PFSK-1 (cell line): ENCODE results near the gene POLA2.

Experiments
- FOXP2 ChIP-seq: optimal IDR thresholded peaks from 2 replicates; pipeline ENCODE3; 2011; ENCODE audit warnings: borderline replicate concordance, control low read depth, inconsistent platforms; ENCODE audit not compliant: insufficient read depth; ENCODE audit errors: extremely low read length, extremely low read depth
- POLR2AphosphoS5 ChIP-seq: IDR thresholded peaks from 2 replicates; pipeline ENCODE4 v1.6.1; 2012; ENCODE audit warnings: low read depth, mild to moderate bottlenecking, control low read depth, low read length, moderate library complexity
- SIN3A ChIP-seq: IDR thresholded peaks from 2 replicates; pipeline ENCODE4 v1.6.1; 2012; ENCODE audit warnings: mild to moderate bottlenecking, low read length, moderate library complexity, borderline replicate concordance; ENCODE audit not compliant: insufficient read depth
- TAF1 ChIP-seq: IDR thresholded peaks from 2 replicates; pipeline ENCODE4 v1.6.1; 2012; ENCODE audit warnings: low read length, control low read depth, borderline replicate concordance; ENCODE audit not compliant: insufficient read depth
- TF ChIP-seq, protein P1 (sequence below), 2 experiments: IDR thresholded peaks; 2 replicates each; pipeline versions ENCODE4 v1.6.1 to v1.8.0; 2011 to 2012; ENCODE audit warnings: low read depth in 2 of 2, low read length in 2 of 2, control low read depth in 1 of 2, inconsistent platforms in 1 of 2, mild to moderate bottlenecking in 1 of 2, moderate library complexity in 1 of 2; ENCODE audit not compliant: insufficient read depth in 1 of 2

Gene POLA2

GRCh38 chr11:65295571-65296341 is 34.0 kb downstream of the POLA2 start:
- TF ChIP-seq FOXP2: no peak
- TF ChIP-seq SIN3A: no peak
- no peak for TF ChIP-seq TAF1
- TF ChIP-seq, protein P1, sequence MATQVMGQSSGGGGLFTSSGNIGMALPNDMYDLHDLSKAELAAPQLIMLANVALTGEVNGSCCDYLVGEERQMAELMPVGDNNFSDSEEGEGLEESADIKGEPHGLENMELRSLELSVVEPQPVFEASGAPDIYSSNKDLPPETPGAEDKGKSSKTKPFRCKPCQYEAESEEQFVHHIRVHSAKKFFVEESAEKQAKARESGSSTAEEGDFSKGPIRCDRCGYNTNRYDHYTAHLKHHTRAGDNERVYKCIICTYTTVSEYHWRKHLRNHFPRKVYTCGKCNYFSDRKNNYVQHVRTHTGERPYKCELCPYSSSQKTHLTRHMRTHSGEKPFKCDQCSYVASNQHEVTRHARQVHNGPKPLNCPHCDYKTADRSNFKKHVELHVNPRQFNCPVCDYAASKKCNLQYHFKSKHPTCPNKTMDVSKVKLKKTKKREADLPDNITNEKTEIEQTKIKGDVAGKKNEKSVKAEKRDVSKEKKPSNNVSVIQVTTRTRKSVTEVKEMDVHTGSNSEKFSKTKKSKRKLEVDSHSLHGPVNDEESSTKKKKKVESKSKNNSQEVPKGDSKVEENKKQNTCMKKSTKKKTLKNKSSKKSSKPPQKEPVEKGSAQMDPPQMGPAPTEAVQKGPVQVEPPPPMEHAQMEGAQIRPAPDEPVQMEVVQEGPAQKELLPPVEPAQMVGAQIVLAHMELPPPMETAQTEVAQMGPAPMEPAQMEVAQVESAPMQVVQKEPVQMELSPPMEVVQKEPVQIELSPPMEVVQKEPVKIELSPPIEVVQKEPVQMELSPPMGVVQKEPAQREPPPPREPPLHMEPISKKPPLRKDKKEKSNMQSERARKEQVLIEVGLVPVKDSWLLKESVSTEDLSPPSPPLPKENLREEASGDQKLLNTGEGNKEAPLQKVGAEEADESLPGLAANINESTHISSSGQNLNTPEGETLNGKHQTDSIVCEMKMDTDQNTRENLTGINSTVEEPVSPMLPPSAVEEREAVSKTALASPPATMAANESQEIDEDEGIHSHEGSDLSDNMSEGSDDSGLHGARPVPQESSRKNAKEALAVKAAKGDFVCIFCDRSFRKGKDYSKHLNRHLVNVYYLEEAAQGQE (IDR thresholded peaks at IDR 0.05; ENCODE audit: insufficient read depth in 1 of 2, low read depth in 2 of 2, low read length in 2 of 2): no peak
- TF ChIP-seq POLR2AphosphoS5: no peak

- TF ChIP-seq FOXP2 (no peak), POLR2AphosphoS5 (no peak), SIN3A (no peak), TAF1 (no peak)
- TF ChIP-seq, protein P1 (IDR thresholded peaks at IDR 0.05; ENCODE audit: insufficient read depth in 1 of 2, low read depth in 2 of 2, low read length in 2 of 2): no peak
Measured at GRCh38 chr11:65297026-65297672, 35.4 kb downstream of the POLA2 start.

GRCh38 chr11:65298131-65298535 is 36.4 kb downstream of the POLA2 start:
- TF ChIP-seq TAF1: no peak
- no peak for TF ChIP-seq FOXP2
- no peak for TF ChIP-seq SIN3A
- no peak for TF ChIP-seq POLR2AphosphoS5
- TF ChIP-seq, protein P1 (IDR thresholded peaks at IDR 0.05; ENCODE audit: insufficient read depth in 1 of 2, low read depth in 2 of 2, low read length in 2 of 2): no peak

DNA sequence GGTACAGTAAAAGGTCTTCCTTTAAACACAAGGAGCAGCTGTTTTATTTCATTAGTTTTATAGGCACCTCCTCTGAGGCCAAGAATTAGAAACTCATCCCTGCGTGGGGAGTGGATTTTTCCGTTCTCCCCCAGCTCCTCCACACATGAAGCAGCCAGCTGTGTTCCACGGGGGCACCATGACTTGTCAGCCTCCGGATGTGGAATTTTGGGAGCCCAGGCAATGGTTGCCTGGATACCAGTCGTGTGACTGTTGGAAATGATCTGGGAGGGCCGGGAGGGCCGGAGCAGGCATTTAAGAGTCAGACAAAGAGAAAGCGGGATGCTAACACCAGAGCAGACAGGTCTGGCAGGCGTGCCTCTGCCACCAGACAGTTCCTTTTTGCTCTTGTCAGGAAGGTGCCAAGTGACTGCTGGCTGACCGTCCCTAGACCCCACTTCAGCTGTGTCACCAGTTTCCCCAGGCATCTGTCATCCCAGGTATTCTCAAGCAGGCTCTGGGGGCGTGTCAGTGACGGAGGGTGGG is 37.0 kb downstream of the POLA2 start:
- TF ChIP-seq FOXP2 (no peak), TAF1 (no peak)
- TF ChIP-seq, protein P1 (IDR thresholded peaks at IDR 0.05; ENCODE audit: insufficient read depth in 1 of 2, low read depth in 2 of 2, low read length in 2 of 2): no peak
